Activated CD4-positive, alpha-beta T cell treated with anti-CD3 and anti-CD28 coated beads for 24 hours (primary cell): Measurements from ENCODE around the gene APOL4.
"Not testable (repeated sequence)": the region's sequence is repeated elsewhere in the genome, so short reads cannot be mapped to it uniquely, and the experiment has no call there.

Source experiments
- DNase-seq, 2 donors: peaks; one replicate each; pipeline ENCODE4 v3.0.0-alpha.2; 2020; ENCODE audit warnings: low read depth in 2 of 2

APOL4 gene

DNA sequence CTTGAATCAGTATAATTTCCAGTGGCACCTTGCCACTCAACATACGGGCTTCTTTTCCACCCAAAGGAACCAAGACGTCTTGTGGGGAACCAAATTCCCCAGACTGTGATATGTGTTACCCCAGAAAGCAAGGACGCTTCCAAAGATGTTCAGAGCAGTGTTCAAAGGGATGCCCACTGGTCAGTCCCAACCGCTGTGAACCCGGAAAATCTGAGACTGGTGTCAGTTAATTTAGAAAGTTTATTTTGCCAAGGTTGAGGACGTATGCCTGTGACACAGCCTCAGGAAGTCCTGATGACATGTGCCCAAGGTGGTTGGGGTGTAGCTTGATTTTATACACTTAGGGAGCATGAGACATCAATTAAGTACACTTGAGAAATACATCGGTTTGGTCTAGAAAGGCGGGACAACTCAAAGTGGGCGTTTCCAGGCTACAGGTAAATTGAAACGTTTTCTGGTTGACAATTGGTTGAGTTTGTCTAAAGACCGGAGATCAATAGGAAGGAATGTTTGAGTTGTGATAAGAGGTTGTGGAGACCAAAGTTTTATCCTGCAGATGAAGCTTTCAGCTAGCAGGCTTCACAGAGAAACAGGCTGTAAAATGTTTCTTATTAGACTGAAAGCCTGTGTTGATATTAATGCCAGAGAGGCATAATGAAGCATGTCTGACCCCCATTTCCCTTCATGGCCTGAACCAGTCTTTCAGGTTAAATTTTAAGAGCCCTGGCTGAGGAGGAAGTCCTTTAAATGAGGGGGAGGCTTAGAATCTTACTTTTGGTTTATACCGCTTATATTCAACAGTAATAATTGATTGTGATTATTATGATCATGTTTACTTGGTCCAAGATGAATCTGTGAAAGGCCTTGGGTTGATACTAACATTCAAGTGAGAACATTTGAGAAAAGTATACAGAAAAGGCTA, 47.8 kb downstream of the APOL4 start:
- DNase-seq, result no peak

- DNase-seq, result not testable (repeated sequence)
Observed at GRCh38 chr22:36152821-36153220, 48.8 kb downstream of the APOL4 start.

DNA sequence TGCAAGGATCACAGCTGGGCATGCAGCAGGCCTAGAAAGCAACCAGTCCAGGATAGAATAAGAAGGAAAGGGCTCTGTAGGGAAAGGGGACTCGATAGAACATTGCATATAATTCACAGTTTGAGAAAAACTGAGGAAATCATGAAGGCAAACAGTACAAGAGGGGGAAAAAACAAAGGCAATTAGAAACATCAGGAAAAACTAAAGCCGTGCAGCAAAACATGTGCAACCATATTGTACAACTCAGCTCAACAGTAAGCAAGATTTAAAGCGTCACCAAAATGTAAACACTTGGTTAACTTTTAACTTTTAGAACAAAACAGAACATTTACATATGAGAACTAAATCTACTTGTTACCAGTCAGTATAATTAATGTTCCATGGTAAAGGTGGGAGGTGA, 49.5 kb downstream of the APOL4 start:
- DNase-seq, result no peak

DNA sequence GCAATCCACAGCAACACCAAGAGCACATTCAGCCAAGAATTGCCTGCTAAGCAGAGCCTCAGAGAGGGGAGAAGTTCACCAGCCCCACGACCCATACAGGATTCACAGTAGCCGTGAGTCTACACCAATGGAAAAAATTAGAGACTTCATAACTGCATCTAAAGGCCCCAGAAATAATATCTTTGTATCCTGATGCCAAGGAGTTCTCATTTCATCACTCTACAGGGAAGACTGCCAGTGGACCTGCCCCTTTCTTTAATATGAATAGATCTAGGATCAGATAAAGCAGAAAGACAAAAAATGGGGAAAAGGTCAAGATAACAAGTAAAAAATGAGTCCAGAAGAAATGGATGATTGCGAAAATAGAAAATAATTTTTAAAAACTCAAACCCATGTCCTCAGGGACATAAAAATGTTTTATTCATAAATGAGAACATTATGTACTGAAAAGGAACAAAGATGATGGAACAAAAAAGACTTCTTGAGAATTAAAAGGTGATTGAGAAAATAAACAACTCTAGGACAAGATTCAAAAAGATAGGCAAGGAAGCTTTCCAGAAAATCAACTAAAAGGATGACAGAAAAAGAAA, 50.5 kb downstream of the APOL4 start:
- no peak for DNase-seq

DNA sequence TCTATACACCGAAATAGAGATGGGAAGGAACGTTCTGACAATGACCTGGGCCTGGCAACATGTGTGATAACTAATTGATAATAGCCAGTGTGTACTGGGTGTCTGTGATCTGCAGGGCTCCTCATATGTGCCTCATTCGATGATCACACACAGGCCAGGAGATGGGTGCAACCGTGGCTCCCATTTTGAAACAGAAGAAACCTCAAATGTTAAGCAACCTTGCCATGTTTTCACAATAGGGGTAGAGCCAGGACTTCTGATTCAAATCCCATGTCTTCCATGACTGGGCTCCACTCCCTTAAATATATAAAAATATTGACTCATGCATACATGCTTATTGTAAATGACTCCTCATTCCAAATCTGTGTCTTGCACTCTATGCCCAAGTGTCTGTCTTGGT, 52.2 kb downstream of the APOL4 start:
- no peak for DNase-seq

GRCh38 chr22:36148411-36148810, 53.2 kb downstream of the APOL4 start:
- no peak for DNase-seq

DNA sequence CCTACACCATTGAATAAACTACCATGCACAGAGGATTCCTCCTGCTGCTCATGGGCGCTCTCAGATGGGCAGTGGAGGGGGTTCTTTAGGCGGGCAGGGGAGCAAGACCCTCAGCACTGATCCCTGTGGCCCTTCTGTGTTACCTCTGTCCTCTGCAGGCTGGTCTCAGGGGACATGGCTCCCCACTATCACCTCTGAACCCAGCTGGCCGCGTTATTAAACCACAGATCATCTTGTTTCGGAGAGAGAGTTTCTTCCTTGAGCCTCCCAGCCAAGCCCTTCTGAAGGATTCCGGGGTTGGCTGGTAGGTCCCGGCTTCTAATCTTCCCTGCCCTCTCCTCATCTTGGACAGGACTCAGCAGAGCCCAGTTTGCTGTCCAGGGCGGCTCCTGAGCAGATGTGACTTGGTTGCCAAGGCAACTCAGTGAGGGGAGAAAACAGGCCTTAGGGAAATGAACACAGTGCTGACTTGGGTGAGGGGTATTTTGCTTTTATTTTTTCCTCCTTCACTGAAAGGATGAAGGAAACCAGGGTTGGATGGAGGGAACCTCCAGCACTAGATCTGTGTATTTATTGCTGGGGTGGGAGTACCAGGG, 54.3 kb downstream of the APOL4 start:
- no peak for DNase-seq

DNA sequence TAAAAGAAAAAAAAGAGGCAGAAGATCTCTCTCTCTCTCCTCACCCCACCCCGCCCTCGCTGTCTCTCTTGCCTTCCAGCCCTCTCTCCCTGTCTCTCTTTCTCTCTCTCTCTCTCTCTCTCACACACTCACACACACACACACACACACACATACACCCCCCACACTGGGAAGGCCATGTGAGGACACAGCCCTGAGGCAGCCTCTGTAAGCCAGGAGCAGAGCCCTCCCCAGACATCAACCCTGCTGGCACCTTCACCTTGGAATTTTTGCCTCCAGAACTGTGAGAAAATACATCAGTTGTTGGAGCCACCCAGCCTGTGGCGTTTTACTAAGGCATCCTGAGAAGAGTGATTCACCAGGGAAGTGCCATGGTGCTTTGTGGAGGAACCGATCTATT, 55.7 kb downstream of the APOL4 start:
- DNase-seq, result no peak

GRCh38 chr22:36144886-36145541, 56.6 kb downstream of the APOL4 start:
- DNase-seq, result no peak

DNA sequence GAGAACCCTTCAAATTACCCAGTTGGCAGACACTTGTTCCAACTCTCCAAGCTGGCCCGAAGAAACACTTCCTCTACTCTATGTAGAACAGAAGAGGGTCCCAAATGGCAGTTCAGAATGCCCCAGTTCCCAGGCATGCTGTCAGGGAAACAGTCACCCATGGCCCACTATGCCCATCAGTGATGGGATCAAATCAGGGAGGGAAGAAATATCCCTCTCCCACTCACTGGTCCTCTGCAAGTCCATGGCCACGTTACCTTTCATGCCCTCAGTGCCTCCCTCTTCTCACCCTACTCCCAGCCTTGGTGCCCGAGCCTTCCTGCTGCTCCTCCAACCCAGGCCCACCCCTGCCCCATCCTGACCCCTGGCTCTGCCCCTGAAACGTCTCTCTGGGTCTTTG, 57.7 kb downstream of the APOL4 start:
- DNase-seq, result no peak

DNA sequence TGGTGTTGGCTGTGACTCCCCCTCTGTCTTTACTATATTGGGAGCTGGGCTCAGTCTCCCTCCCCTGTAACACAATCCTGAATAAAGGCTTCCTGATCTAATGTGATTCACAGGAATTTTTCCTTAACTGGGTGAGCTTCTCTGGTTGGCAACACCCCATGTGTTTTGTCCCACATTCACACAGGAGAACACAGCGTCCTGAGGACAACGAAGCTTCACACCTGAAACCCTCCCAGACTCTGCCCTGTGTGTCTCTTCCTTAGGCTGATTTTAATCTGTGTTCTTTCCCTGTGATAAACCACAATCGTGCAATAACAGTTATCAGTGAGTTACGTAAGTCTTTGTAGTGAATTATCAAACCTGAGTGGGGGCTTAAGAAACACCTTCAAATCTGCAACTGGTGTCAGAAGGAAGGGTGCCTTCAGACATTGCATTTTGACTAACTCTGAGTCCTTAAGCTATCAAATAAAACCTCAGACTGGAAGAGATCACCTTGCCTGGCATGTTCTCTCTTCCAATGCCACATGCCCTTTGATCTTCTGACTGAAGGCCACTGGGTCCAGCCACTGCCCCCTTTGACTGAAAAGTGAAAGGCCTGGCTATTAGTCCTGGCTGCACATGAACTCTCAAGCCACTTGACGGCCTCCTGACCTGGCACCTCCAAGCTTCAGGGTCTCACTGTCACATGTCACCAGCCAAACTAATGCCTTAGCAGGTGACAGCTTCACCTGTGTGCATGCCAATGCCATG, 58.4 kb downstream of the APOL4 start:
- no peak for DNase-seq

GRCh38 chr22:36141481-36141880, 60.1 kb downstream of the APOL4 start:
- no peak for DNase-seq
